ENCODE measurements around the gene DOLK. TPM values are rescaled to one million over a fixed set of nuclear protein-coding genes. Genes with fewer than 3 reads are reported as not detected.

DOLK gene
- total RNA-seq: 23.4 and 30.9 TPM in 2 replicates

DNA sequence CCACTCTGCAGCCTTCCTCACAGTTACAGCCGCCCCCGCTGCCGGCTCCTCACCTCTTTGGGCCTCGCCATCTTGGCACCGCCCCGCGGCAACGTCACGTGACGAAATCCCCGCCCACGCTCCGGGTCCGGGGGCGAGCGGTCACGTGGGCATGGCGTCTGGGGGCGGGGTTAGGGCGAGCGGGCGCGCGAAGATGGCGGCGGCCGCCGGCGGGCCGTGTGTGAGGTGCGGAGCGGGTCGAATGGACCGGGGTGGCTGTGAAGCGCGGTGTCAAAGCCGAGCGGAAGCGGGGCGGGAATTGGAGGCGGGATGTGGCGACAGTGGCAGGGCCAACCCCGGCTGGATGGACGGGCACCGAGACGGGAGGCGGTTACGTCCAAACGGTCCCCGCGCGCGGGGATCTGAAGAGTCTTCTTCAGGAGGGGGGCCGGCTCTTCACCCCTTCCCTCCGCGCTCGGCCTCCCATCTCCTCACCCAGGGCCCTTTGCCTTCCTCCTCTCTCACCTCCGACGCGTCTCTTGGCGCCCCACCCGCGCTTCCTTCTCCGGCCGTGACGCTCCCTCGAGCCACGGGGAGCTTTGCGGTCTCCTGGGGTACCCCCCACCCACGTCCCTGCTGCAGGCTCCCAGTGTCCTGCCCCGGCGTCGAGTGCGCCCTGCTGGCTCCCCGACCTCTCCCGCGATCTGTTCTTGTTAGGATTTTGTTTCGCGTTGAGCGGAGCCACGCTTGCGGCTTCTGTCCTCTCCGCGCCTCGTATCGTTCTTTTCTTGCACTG is at the start of gene DOLK, which contains the start of gene NUP188:
Gene DOLK (minus strand): TSS at position 77 of the 775 bp plus-strand sequence. CDS start 300 bp downstream, outside the sequence.
Gene NUP188 (plus strand): TSS at position 173 of the 775 bp plus-strand sequence. CDS start 21 bp downstream, at position 194.

DNA sequence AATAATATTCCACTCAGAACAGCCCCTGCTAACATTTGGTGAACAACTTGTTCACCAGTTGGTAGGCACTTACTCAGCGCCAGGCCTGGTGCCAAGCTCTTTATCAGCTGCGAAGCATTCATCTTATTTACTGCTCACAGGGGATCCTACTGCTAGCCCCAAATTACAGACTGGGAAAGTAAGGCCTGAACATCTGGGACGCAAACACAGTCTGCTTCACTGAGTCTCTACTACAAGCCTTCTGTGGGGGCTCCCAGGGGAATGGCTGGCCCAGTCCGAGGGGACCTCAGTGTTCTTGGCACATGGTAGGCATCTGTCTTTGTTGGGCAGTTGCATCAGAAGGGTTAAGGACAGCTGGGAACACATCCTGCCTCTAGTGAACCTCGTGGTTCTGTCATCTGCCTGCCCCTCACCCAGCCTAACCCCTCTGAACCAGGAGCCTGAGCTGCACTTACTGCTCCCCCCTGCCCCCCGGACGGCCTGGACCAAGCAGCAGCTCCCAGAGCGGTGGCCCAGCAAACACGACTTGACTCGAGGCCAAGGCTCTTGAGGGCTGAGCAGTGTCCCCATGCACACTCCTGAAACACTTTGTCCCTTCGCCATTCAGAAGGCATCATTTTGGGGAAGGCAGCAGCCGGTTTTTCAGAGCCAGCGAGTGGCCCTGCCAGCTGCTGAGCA is 26.9 kb downstream of the DOLK start, which contains the start of gene PHYHD1:
Gene PHYHD1 (plus strand): TSS at position 602 of the 678 bp plus-strand sequence. CDS start 1,342 bp downstream, outside the sequence.

Other genes with a start within 250 kb of the DOLK start
- gene PKN3, start 245.1 kb downstream of the DOLK start, total RNA-seq: 16.6 and 18.5 TPM in 2 replicates
- 29.4 and 31.9 TPM in 2 replicates for gene ZDHHC12, start 223.5 kb downstream of the DOLK start, total RNA-seq
- gene ZER1, start 175.7 kb downstream of the DOLK start, total RNA-seq: 8.6 and 12.7 TPM in 2 replicates
- gene TBC1D13, start 160.3 kb downstream of the DOLK start, total RNA-seq: 11.7 and 14.0 TPM in 2 replicates
- gene ENDOG, start 129.1 kb downstream of the DOLK start, total RNA-seq: 28.3 and 32.8 TPM in 2 replicates
- 13.0 and 14.8 TPM in 2 replicates for gene SPOUT1, start 117.8 kb downstream of the DOLK start, total RNA-seq
- gene KYAT1, start 65.7 kb downstream of the DOLK start, total RNA-seq: 7.6 and 10.8 TPM in 2 replicates
- 110 and 120 TPM in 2 replicates for gene LRRC8A, start 65.5 kb downstream of the DOLK start, total RNA-seq
- 0.27 and 0.75 TPM in 2 replicates for gene PHYHD1, start 26.6 kb downstream of the DOLK start, total RNA-seq
- 44.7 and 55.3 TPM in 2 replicates for gene NUP188, start 96 bp upstream of the DOLK start, total RNA-seq
- 23.4 and 40.7 TPM in 2 replicates for gene SH3GLB2, start 80.7 kb upstream of the DOLK start, total RNA-seq
- 18.7 and 21.5 TPM in 2 replicates for gene MIGA2, start 89.0 kb upstream of the DOLK start, total RNA-seq
- gene DOLPP1, start 133.5 kb upstream of the DOLK start, total RNA-seq: 9.4 and 10.2 TPM in 2 replicates
- gene CRAT, start 163.2 kb upstream of the DOLK start, total RNA-seq: 22.2 and 29.1 TPM in 2 replicates
- 80.2 and 101 TPM in 2 replicates for gene PTPA, start 163.8 kb upstream of the DOLK start, total RNA-seq
- 10.5 and 19.6 TPM in 2 replicates for gene IER5L, start 230.7 kb upstream of the DOLK start, total RNA-seq

Data from endothelial cell of coronary artery (primary cell).